CD4-positive, alpha-beta T cell treated with Interleukin-15 for 1 hour (primary cell): ENCODE data around the gene PLA2G3.
"Not testable (repeated sequence)": the region's sequence is repeated elsewhere in the genome, so short reads cannot be mapped to it uniquely, and the experiment has no call there.

ENCODE experiments used
- DNase-seq: peaks from one replicate; pipeline ENCODE4 v3.0.0-alpha.2; 2020

Gene PLA2G3

GRCh38 chr22:31121403-31121802 is 18.9 kb downstream of the PLA2G3 start:
- DNase-seq: no peak

- DNase-seq: no peak
Observed at GRCh38 chr22:31120642-31121041, 19.7 kb downstream of the PLA2G3 start.

GRCh38 chr22:31120230-31120629 is 20.1 kb downstream of the PLA2G3 start:
- no peak for DNase-seq

GRCh38 chr22:31119026-31119717 is 21.1 kb downstream of the PLA2G3 start:
- DNase-seq: no peak

- DNase-seq: no peak
Observed at GRCh38 chr22:31118046-31118820, 22.1 kb downstream of the PLA2G3 start.

- DNase-seq: not testable (repeated sequence)
Observed at GRCh38 chr22:31112547-31113091, 27.7 kb downstream of the PLA2G3 start.

- no peak for DNase-seq
Observed at GRCh38 chr22:31107894-31108218, 32.5 kb downstream of the PLA2G3 start.

GRCh38 chr22:31107178-31107893 is 33.0 kb downstream of the PLA2G3 start, which contains the start of gene SELENOM:
TSS of gene SELENOM (minus strand) at chr22:31107568. CDS start at chr22:31107505, 63 bp downstream.
- DNase-seq: peak; percentile 91

GRCh38 chr22:31106731-31107177 is 33.6 kb downstream of the PLA2G3 start:
- no peak for DNase-seq

- no peak for DNase-seq
Observed at GRCh38 chr22:31106001-31106571, 34.2 kb downstream of the PLA2G3 start.

- no peak for DNase-seq
Observed at GRCh38 chr22:31105282-31105929, 34.9 kb downstream of the PLA2G3 start.

GRCh38 chr22:31104869-31105268 is 35.4 kb downstream of the PLA2G3 start:
- no peak for DNase-seq

- DNase-seq: no peak
Observed at GRCh38 chr22:31103899-31104694, 36.2 kb downstream of the PLA2G3 start.

GRCh38 chr22:31103111-31103510 is 37.2 kb downstream of the PLA2G3 start:
- no peak for DNase-seq

GRCh38 chr22:31102441-31103081 is 37.7 kb downstream of the PLA2G3 start:
- no peak for DNase-seq

GRCh38 chr22:31100762-31101525 is 39.4 kb downstream of the PLA2G3 start:
- no peak for DNase-seq

- DNase-seq: no peak
Observed at GRCh38 chr22:31099841-31100761, 40.2 kb downstream of the PLA2G3 start.

GRCh38 chr22:31099386-31099785 is 40.9 kb downstream of the PLA2G3 start:
- DNase-seq: no peak

- no peak for DNase-seq
Observed at GRCh38 chr22:31098632-31099110, 41.6 kb downstream of the PLA2G3 start.
